Gastroesophageal sphincter (tissue), 4 donors: ENCODE results near the gene PPP2R5C. TPM values are rescaled to one million over a fixed set of nuclear protein-coding genes. Genes with fewer than 3 reads are reported as not detected.

Experiments
- ATAC-seq: fragments of 150-250 bp; one replicate; pipeline ENCODE4 v1.9.1; 2016; ENCODE audit warnings: mild to moderate bottlenecking, moderate library complexity
- H3K27ac ChIP-seq, 4 donors: fragments of 200-600 bp; sonication (generic) in 3 of 4; 1 replicate in 3 of 4; 2 replicates in 1 of 4; pipeline ENCODE4 v1.5.1; 2016 to 2019
- H3K27me3 ChIP-seq: fragments of 200-600 bp; sonication (generic); one replicate; pipeline ENCODE4 v1.5.1; 2019
- H3K36me3 ChIP-seq, 2 donors: fragments of 200-600 bp; sonication (generic); one replicate each; pipeline ENCODE4 v1.5.1; 2019; ENCODE audit warnings: control low read depth in 1 of 2
- H3K4me1 ChIP-seq, 3 donors: fragments of 200-600 bp; sonication (generic); 1 replicate in 2 of 3; 2 replicates in 1 of 3; pipeline ENCODE4 v1.5.1; 2016 to 2019; ENCODE audit warnings: control low read depth in 2 of 3
- H3K4me3 ChIP-seq, 2 donors: fragments of 200-600 bp; sonication (generic); one replicate each; pipeline ENCODE4 v1.5.1; 2019; ENCODE audit warnings: mild to moderate bottlenecking in 1 of 2, moderate library complexity in 1 of 2
- H3K9me3 ChIP-seq, 3 donors: fragments of 200-600 bp; sonication (generic); one replicate each; pipeline ENCODE4 v1.5.1; 2017 to 2019; ENCODE audit warnings: control low read depth in 2 of 3
- CTCF ChIP-seq, 4 experiments: fragments of 200-600 bp in 2 of 4; fragments of 450-650 bp in 2 of 4; sonication (generic) in 1 of 4; IDR thresholded peaks; one replicate each; pipeline ENCODE4 v1.5.1; 2017 to 2019; ENCODE audit warnings: antibody characterized with exemption in 4 of 4, mild to moderate bottlenecking in 2 of 4, moderate library complexity in 2 of 4
- EP300 ChIP-seq: sonication (generic); formaldehyde crosslinking; IDR thresholded peaks from one replicate; pipeline ENCODE4 v1.6.1; 2017; ENCODE audit warnings: antibody characterized with exemption, mild to moderate bottlenecking
- POLR2A ChIP-seq, 2 donors: fragments of 450-650 bp; IDR thresholded peaks; one replicate each; pipeline ENCODE4 v1.6.1; 2017; ENCODE audit warnings: antibody characterized with exemption in 2 of 2, mild to moderate bottlenecking in 2 of 2, moderate library complexity in 1 of 2
- POLR2AphosphoS5 ChIP-seq: sonication (generic); formaldehyde crosslinking; IDR thresholded peaks from one replicate; pipeline ENCODE4 v1.6.1; 2017; ENCODE audit warnings: antibody characterized with exemption
- WGBS, 2 donors: methylation state at CpG; one replicate each; pipeline ENCODE4 v1.1.5; 2018; ENCODE audit warnings: low coverage in 1 of 2; 5-methylcytosine and 5-hydroxymethylcytosine counted together
- total RNA-seq, 4 donors: library from RNA; depleted of rRNA; stranded (reverse); fragments of >200 nt; gene quantifications; one replicate each; pipeline ENCODE4 v1.1.0, GENCODE V29; 2016

The PPP2R5C gene
- total RNA-seq, 4 donors from 2014 or later, result 123 to 199 (median 131) TPM

- H3K27ac ChIP-seq, result no peak overlapping the region
- TF ChIP-seq EP300 (no peak), POLR2AphosphoS5 (no peak), CTCF (IDR thresholded peaks at IDR 0.05) (no peak), POLR2A (IDR thresholded peaks at IDR 0.05) (no peak)
- 85 to 93% methylated on average over 2 to 4 of the region's 5 CpGs for WGBS, 2 donors
Observed at GRCh38 chr14:101732118-101732517, 29.4 kb upstream of the PPP2R5C start.

GRCh38 chr14:101733211-101733610 is 28.3 kb upstream of the PPP2R5C start:
- Histone ChIP-seq H3K4me3 (no peak overlapping the region), H3K27ac (no peak overlapping the region), H3K9me3 (no peaks in the 10 kb centered on the region), H3K4me1 (peaks cover 0 to 9% (median 3%) of the 10 kb centered on the region in 3 donors), H3K36me3 (no peaks in the 10 kb centered on the region), H3K27me3 (peaks cover 27% of the 10 kb centered on the region)
- WGBS, 2 donors, result no CpG with 5 or more reads among the region's 4 CpGs
- ATAC-seq, result no peak
- no peak for TF ChIP-seq EP300
- TF ChIP-seq CTCF (IDR thresholded peaks at IDR 0.05), result no peak
- TF ChIP-seq POLR2AphosphoS5, result no peak
- TF ChIP-seq POLR2A (IDR thresholded peaks at IDR 0.05), result no peak

More at GRCh38 chr14:101732118-101732517, 29.4 kb upstream of the PPP2R5C start:
- peaks cover 0 to 9% (median 3%) of the 10 kb centered on the region in 3 donors for H3K4me1 ChIP-seq
- H3K9me3 ChIP-seq, result no peaks in the 10 kb centered on the region
- H3K4me3 ChIP-seq, result no peak overlapping the region
- H3K36me3 ChIP-seq, result no peaks in the 10 kb centered on the region
- no peak for ATAC-seq
- peaks cover 20% of the 10 kb centered on the region for H3K27me3 ChIP-seq

GRCh38 chr14:101734246-101734847 is 27.2 kb upstream of the PPP2R5C start:
- WGBS, 2 donors, result 69 to 77% methylated on average over 6 to 7 of the region's 16 CpGs
- Histone ChIP-seq H3K4me1 (peaks cover 0 to 9% (median 3%) of the 10 kb centered on the region in 3 donors), H3K36me3 (no peaks in the 10 kb centered on the region), H3K27ac (no peak overlapping the region), H3K4me3 (no peak overlapping the region), H3K9me3 (no peaks in the 10 kb centered on the region), H3K27me3 (peaks cover 31% of the 10 kb centered on the region)
- TF ChIP-seq POLR2AphosphoS5 (no peak), CTCF (IDR thresholded peaks at IDR 0.05) (no peak), EP300 (no peak), POLR2A (IDR thresholded peaks at IDR 0.05) (no peak)
- ATAC-seq, result no peak

GRCh38 chr14:101735453-101735852 is 26.1 kb upstream of the PPP2R5C start:
- no peaks in the 10 kb centered on the region for H3K36me3 ChIP-seq
- TF ChIP-seq CTCF (IDR thresholded peaks at IDR 0.05) (no peak), POLR2A (IDR thresholded peaks at IDR 0.05) (no peak), POLR2AphosphoS5 (no peak), EP300 (no peak)
- 71 to 83% methylated on average over 1 to 7 of the region's 7 CpGs for WGBS, 2 donors
- H3K27ac ChIP-seq, result no peak overlapping the region
- no peak for ATAC-seq
- peaks cover 0 to 1% (median 0%) of the 10 kb centered on the region in 3 donors for H3K9me3 ChIP-seq
- H3K27me3 ChIP-seq, result peaks cover 31% of the 10 kb centered on the region
- no peak overlapping the region for H3K4me3 ChIP-seq
- H3K4me1 ChIP-seq, result peaks cover 0 to 9% (median 3%) of the 10 kb centered on the region in 3 donors

GRCh38 chr14:101736071-101736470 is 25.4 kb upstream of the PPP2R5C start:
- H3K36me3 ChIP-seq, result no peaks in the 10 kb centered on the region
- TF ChIP-seq POLR2A (IDR thresholded peaks at IDR 0.05) (no peak), CTCF (IDR thresholded peaks at IDR 0.05) (no peak), EP300 (no peak), POLR2AphosphoS5 (no peak)
- peaks cover 0 to 7% (median 0%) of the 10 kb centered on the region in 3 donors for H3K9me3 ChIP-seq
- no peak overlapping the region for H3K27ac ChIP-seq
- 96% methylated on average over 3 of the region's 4 CpGs; no CpG with 5 or more reads in 1 of the 2 donors for WGBS, 2 donors
- peaks cover 31% of the 10 kb centered on the region for H3K27me3 ChIP-seq
- peaks cover 0 to 7% (median 3%) of the 10 kb centered on the region in 3 donors for H3K4me1 ChIP-seq
- ATAC-seq, result no peak
- H3K4me3 ChIP-seq, result no peak overlapping the region
